ENCODE results near the gene POLR2L.
A peak's percentile ranks its signal among the peaks of the same experiment; 100 is the strongest.

The POLR2L gene

DNA sequence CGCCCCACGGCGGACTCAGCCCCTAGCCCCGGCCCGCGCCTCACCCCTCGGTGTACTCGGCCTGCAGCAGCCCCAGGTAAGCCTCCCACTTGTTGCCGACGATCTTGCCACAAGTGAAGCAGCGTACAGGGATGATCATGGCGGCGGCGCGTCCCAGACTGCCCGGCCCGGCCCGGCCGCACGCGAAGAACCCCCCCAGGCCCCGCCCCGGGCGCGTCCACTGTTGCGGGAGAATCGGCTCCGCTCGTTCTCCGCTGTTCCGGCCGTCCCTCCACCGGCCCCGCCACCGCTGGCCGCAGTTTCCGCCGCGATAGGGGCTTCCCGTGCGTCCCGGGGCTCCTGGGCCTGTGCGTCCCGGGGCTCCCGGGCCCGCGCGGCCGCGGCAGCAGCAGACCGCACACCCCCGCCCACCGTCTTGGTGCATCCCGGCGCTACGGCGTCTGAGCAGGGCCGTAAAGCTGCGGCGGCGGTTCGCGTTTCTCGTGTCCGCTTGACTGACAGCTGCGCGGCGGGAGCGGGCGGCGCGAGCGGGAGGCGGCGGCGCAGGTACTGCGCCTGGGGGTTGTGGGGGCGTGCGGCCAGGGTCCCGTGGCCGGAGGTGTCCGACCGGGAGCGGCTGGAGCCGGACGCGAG, at the start of gene POLR2L, which contains the start of gene TSPAN4:
TSS of gene POLR2L (minus strand) at position 160 of the 633 bp plus-strand sequence. CDS start at position 139, 21 bp downstream.
TSS of gene TSPAN4 (plus strand) at position 483 of the 633 bp plus-strand sequence. CDS start 7,453 bp downstream, outside the sequence.
- peak; percentile 84 for DNase-seq (ENCODE audit: low spot score)

DNA sequence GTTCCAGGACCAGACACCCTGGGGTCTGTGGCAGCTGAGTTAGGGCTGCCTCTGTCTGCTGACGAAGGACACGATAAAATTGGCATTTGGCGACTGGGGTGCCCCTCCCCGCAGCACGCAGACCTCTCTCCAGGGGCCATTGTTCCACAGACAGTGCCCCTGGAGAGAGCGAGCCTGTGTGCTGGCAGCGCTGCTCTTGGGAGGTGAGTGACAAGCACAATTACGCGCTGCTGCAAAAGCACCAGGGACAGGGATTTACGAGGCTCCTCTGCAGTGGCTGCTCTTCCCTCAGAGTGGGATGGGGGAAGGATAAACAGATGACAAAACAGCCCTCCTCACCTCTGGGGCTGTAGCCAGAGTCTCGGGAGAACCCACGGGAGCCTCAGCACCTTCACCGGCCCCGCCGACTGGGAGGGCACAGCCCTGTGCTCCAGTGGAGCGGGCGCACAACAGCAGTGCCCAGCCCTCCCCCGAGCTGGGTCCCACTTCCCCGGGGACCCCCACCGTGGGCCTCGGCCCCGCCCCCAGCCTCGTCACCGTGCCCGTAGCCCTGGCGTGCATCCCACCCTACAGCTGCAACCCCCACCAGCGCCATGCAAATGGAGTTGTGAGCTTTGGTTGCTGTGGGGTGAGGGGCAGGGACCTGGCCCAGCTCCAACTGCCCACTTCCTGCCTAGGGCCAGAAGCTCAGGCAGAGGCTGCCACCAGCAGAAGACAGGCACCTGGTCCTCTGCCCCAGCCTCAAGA, 48.6 kb upstream of the POLR2L start:
- no peak for DNase-seq (ENCODE audit: low spot score)

DNA sequence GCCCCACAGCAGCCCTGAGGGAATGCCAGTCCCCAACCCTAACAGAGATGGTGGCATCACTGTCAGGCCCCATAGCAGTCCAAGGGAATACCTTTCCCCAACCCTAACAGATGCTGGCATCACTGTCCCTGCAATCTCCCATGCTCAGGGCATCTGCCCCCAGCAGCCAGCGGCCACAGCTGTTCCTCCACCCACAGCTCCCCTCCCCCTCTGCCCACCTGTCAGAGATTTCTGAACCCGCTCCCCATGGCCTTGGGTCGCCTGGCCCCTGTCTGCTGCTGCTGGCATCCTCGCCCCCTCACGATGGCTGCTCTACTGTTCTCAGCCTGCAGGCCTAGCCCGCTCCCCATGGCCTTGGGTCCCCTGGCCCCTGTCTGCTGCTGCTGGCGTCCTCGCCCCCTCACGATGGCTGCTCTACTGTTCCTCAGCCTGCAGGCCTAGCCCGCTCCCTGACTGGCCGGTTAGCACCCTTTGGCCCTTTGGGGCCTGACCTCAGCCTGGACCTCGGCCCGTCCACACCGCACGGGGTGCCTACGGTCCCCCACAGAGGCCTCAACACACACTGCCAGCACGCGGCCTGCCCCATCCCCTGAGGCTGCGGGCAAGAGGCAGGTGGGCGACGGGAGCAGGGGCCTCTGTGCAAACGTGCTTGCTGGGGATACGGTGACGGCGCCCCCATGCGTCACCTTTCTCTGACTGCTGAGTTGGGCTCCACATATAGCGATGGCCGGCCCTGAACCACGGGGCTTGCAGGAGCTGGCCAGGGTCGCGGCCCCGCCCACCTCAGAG, 47.6 kb upstream of the POLR2L start:
- DNase-seq (ENCODE audit: low spot score): no peak

DNA sequence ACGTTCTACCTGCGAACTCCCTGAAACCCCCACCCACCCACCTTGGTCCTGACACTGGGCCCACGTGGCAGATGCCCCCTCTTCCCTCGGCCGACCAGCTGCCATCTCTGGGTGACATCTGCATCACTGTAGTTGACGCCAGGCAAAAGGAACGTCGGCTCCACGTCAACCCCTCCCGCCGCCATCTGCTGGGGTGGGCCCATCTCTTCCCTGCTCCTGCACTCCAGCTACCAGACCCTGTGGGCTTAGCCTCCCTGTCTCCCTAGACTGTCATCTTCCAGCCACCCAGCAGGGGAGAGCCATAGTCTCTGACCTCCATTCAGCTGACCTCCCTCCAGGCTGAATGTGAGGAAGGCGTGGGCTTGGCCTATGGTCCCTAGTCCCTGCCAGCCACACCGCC, 46.9 kb upstream of the POLR2L start:
- no peak for DNase-seq (ENCODE audit: low spot score)

DNA sequence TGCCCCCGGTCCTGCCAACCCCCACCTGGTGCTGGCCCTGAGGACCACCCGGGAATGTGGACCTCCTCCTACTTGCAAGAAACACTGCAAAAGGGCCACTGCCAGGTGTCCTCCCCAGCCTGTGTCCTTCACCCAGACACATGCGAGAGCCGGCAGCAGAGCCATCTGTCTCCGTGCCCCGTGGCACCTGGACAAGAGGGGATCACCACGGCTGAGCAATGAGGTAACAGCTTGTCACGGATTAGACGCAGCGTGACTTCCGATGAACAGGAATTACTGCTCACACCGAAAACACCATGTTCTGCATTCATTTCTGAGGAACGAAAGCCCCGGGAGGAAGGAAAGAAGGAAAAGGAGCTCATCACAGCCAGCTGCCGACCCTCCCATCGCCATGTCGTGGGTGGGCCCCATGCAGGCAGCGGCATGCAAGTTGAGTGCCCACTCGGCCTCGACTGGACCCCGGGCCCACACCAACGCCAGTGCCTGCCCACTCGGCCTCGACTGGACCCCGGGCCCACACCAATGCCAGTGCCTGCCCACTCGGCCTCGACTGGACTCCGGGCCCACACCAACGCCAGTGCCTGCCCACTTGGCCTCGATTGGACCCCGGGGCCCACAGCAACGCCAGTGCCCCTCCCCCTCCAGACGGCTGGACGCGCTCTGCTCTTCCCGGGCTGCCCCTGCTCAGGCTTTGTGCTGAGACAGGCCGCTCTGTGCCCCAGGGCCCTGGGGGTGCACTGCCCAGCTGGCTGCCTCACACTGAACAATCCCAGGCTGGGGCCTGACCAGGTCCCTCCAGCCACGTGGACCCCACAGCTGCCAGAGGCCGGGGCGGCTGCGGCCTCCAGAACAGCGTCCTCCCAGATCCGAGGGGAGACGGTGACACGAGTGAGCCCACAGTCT, 46.2 kb upstream of the POLR2L start:
- DNase-seq (ENCODE audit: low spot score): no peak

DNA sequence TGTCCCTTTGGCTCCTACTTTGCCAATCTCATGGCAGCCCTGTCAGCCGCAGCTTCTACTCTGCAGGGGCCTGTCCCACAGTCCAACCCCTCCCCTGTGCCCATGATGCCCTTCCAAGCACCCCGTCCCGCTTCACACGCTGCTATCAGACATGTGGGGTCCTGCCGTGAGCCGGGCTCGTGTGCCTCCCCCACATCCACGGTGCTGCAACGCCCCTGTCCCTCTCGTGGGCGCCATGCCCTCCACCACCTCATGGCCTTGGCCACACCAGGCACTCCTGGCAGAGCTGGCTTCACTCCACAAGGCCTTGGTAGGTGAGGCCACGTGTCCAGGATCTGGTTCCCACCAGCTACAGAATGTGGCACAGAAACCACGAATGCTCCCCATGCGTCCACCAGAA, 45.3 kb upstream of the POLR2L start:
- no peak for DNase-seq (ENCODE audit: low spot score)

DNA sequence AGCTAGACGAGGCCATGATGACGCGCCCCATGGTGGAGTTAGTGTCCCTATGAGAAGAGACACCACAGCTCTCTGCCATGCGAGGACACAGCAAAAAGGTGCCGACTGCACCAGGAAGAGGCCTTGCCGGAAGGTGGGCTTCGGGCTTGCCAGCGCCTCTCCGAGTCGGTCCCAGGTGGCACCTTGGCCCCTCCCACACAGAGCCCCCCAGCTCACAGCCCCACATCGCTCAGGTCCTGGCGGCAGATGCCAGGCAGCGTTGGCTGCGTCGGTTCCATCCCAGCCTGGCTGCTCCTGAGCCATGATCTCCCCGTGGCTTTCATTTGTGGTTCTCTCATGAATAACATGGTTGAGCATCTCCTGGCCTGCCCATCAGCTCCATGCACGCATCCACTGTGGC, 44.2 kb upstream of the POLR2L start:
- DNase-seq (ENCODE audit: low spot score): no peak

DNA sequence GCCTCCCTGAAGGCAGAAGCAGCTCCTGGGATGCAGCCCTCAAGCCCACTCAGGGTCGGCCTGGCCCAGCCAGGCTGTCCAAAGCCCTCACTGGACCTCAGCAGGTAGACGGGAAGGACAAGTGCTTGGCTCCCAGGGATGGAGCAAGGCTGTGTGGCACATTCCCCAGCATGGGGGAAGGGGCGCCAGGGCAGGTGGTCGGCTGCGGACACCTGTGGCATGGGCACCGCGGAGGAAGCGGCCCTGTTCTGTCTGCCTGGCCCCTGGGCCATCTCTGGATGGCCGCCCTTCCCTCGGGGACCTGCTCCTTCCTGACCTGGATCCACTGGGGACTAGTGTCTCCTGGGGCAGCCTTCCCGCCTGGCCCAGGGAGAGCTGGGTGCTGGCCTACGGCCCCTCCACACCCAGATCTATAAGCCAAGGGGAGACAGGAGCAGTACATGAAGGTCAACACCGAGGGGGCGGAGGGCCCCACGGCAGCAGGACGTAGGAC, 42.3 kb upstream of the POLR2L start:
- DNase-seq (ENCODE audit: low spot score): no peak

DNA sequence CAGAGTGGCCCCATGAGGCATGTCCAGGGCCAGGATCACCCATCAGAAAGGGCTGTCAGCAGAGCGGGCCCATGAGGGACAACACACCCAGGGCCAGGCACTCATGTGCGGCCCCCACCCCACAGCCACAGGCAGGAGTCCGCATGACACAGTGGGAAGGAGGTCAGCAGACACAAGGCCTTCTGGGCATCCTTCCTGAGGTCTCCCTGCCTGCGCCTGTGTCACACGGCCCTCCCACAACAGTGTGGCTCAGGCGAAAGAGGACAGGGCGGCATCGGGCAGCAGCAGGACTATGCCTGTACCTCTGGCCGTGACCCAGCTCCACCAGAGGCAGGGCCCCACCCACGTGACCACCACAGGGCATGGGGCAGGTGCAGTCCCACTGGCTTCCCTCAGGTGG, 41.2 kb upstream of the POLR2L start:
- DNase-seq (ENCODE audit: low spot score): no peak

DNA sequence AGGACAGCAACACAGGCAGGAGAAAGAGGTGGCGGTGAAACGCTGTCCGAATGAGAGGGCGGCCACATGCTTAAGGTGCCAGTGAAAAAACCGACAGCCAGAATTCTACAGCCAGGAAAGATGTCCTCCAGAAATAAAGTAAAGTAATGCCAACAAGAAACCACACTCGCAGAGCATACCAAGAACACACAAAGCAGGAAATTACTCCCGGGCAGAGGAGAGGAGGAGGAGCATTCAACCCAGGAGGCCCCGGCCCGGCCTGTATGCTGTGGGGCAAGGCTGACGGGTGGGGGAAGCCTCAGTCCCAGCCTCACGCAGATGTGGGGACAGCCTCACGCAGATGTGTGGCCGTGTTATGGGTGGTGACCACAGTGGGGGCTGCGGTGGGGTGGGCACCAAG, 40.3 kb upstream of the POLR2L start:
- DNase-seq (ENCODE audit: low spot score): no peak

DNA sequence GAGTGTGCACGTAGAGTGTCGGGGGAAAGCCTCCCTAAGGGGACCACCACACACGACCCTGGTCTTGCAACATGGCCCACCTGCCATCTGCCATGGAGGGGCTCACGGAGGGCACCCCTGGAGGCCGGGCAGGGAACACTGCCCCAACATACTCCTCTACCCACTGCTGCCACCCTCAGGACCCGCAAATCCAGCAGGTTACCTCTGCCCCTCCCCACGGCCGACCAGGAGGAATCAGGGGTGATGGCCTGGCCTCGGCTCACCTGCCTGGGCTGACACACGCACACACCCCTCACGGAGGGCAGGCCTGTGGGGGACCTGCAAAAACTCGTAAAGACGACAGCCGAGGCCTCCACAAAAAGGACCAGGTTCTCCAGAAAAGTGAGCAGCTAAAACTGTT, 38.1 kb upstream of the POLR2L start:
- no peak for DNase-seq (ENCODE audit: low spot score)

DNA sequence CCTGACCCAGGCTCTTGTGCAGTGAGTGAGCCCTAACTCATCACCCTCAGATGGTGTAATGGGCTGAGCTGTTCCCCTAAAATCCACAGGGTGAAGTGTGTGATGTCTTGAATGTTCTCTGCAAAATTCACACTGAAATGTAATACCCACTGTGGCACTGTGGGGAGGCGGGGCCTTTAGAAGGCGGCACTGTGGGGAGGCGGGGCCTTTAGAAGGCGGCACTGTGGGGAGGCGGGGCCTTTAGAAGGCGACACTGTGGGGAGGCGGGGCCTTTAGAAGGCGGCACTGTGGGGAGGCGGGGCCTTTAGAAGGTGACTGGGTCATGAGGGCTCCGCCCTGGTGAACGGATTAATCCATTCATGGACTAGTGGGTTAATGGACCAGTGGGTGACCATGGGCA, 35.2 kb upstream of the POLR2L start:
- no peak for DNase-seq (ENCODE audit: low spot score)

DNA sequence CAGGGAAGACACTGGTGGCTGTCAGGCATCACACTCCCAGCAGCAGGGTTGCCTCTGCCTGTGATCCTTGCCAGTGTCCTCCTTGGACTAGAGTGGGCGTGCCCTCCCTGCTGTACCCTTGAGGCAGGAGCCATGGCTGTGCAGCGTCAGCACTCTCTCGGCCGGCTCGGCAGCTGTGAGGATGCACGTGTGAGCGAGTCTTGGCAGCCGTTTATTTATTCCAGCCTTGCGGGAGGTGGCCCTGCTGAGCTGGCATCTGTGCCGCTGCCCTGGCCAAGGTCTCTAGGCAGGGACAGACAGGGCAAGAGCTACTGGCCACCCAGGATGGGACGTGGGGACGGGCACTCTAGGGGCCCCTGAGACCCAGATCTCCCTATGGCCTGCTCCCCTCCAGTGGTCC, 34.2 kb upstream of the POLR2L start:
- no peak for DNase-seq (ENCODE audit: low spot score)

DNA sequence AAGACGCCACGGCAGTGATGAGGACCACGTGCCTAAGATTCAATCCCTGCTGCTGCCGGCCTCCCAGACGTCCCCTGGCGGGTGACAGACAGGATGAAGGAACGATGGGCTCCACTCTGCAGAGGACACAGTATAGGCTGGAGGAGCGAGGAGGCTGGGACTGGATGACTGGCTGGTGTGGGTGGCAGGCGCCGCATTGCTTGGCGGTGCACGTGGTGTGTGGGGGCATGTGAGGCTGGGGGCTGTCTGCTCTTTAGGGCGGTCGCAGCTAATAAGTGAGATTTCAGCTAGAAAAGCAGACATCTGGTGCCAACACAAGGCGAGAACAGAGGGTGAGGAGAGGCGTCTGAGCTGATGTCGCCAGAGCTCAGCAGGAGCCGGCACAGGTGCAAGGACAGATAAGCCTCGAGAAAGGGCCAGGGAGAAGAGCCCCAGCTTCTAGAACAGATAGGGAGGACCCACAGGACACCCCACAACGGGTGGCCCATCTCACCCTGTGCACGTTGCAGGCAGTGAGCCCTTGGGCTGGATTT, 33.5 kb upstream of the POLR2L start:
- DNase-seq (ENCODE audit: low spot score): no peak

DNA sequence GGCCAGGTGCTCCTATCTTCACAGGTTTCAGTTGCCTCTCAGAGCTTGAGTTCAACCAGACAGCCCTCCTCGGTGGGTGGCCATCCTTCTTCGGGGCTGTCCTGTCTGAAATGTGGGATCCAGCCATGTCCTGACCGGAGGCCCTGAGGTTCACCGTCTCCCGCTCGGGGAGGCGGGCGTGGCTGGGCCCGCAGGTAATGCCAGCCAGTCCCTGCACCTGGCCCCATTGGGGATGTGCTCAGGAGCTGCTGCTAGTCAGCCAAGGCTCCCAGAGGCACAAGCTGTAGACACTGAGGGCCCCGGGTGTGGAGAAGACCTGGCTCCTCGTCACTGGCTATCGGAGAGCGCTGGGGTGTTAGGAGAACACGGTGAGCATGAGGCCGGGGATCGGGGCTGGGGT, 32.9 kb upstream of the POLR2L start:
- DNase-seq (ENCODE audit: low spot score): no peak

DNA sequence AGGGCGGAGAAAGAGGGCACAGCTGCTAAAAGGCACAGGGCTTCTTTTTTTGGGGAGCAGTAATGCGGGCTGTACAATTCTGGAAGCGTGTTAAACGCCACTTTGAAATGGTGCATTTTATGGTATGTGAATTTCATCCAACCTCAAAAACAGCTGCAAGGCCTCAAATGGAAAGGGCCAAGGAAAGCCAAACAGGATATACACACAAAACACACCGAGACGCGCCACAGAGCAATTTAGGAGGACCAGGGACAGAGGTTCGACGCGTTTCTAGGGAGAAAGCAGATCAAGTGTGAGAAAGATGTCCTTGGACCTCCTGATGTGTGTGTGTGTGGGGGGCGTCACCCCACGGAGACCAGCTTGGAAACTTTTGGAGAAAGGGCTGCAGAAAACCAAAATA, 31.4 kb upstream of the POLR2L start:
- DNase-seq (ENCODE audit: low spot score): no peak

DNA sequence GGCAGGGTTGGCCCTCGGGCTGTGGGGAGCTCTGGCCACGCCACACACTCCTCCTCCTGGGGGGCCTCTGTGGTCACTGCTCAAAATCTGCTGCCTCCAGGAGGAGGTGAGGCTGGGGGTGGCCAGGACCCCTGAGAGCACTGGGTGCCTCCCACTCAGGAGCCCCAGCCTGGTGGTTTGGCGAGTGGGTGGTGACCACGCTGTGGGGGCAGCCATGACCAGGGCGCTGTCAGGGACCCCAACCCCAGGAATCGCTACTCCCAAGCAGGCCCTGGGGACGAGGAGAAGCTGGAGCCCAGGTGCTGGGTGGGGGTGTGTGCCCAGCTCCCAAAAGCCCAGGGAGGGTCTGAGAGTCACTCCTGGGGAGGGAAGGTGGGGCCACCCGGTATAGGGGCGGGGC, 30.5 kb upstream of the POLR2L start:
- no peak for DNase-seq (ENCODE audit: low spot score)

DNA sequence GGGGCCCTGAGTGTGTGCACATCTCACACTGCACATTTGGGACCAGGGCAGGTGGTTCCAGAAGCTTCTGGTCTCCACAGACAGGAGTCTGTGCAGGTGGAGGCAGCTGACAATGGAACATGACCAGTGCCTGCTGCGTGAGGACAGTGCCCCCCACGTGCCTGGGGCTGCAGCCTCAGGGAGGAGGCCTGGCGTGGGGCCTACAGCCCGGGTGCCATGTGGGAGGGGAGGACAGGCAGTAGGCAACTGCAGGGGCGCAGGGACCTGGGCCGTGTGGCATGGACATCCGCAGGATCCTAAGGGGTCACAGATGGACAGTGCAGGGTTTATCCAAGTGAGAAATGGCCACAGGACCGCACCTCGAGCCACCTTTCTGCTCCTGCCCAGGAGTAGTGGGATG, 29.1 kb upstream of the POLR2L start:
- DNase-seq (ENCODE audit: low spot score): no peak

DNA sequence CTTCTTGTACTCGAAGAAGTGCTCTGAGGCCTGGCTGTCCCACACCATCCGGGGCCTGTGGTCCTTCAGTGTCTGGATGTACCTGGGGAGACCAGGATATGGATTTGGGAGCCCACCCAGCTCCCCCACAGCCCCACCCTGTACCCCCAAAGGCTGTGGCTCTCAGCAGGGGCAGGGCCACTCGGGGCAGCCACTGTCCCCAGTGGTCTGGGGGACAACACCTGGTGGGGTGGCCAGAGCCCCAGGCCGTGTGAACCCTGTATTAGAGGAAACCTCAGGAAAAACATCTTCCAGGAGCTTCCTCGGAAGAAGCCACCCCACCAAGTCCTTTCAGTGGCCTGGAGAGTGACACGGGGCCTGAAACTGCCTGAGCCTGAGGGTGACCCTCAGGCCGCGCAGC, 28.1 kb upstream of the POLR2L start:
- DNase-seq (ENCODE audit: low spot score): no peak

DNA sequence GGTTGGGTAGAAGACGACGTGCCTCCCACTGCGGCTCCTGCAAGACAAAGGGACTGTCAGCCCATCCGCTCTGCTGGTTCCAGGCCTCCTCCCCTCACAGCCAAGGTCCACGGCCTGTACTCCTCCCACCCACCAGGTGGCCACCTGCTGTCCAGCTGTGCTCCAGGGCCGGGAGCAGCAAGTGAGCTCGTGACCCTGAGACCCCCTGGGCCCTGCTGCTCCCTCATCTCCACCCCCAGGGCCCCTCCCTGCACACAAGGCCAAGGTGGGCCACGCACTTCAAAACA, 27.7 kb upstream of the POLR2L start:
- DNase-seq (ENCODE audit: low spot score): no peak

DNA sequence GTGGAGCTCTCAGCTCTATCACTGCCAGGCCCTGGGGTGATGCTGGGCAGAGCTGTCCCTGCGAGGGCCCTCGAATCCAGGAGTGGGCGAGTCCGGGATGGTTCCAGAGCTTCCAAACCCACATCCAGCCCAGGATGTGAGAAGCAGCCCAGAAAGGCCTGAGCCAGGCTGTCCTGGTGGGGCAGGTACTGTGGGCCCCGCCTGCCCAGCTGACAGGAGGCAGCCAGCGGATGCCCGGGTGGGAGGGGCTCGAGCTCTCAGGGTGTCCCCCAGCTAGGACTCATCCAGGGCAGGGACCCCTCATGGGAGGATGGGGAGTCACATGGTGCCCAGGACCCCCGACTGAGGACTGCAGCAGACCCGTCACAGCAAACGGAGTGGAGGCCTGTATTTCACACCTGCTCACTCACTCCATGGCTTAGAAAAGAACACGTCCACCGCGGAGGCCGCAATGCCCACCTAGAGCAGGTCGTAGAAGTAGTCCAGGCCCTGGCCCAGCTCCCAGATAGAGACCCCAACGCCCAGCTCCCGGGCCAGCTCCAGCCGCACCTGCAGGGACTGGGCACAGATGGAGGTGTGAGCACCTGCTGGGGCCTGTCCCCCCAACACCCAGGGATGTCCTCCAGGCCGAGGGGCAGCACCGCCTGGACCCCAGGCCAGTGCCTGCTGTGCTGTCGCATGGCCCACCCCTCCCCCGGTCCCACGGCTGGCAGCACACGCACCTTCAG, 27.2 kb upstream of the POLR2L start:
- no peak for DNase-seq (ENCODE audit: low spot score)
